KMS-11 (cell line): Measurements from ENCODE around the gene ST6GALNAC1.
"Not testable (repeated sequence)": the region's sequence is repeated elsewhere in the genome, so short reads cannot be mapped to it uniquely, and the experiment has no call there.

Experiments used
- H2AFZ ChIP-seq: fragments of 200-600 bp; sonication (generic); 2 replicates; pipeline ENCODE4 v1.6.1; 2016; ENCODE audit warnings: antibody characterized with exemption, mixed run types, low read depth
- H3K27ac ChIP-seq: fragments of 200-600 bp; sonication (generic); 2 replicates; pipeline ENCODE4 v1.6.1; 2016; ENCODE audit warnings: mild to moderate bottlenecking, mixed run types
- H3K27me3 ChIP-seq: fragments of 200-600 bp; sonication (generic); 2 replicates; pipeline ENCODE4 v1.6.1; 2017; ENCODE audit warnings: mild to moderate bottlenecking, low read depth, mixed run types, moderate library complexity; ENCODE audit not compliant: insufficient read depth
- H3K36me3 ChIP-seq: fragments of 200-600 bp; sonication (generic); 2 replicates; pipeline ENCODE4 v1.6.1; 2017; ENCODE audit warnings: mild to moderate bottlenecking, mixed run types; ENCODE audit not compliant: insufficient read depth
- H3K4me1 ChIP-seq: fragments of 200-600 bp; sonication (generic); 2 replicates; pipeline ENCODE4 v1.6.1; 2016; ENCODE audit warnings: mild to moderate bottlenecking, low read depth, mixed run types; ENCODE audit not compliant: poor library complexity, severe bottlenecking
- H3K4me2 ChIP-seq: fragments of 200-600 bp; sonication (generic); 2 replicates; pipeline ENCODE4 v1.7.0; 2016; ENCODE audit warnings: mild to moderate bottlenecking, mixed run types
- H3K4me3 ChIP-seq: fragments of 200-600 bp; sonication (generic); IDR thresholded peaks from 2 replicates; pipeline ENCODE4 v1.6.1; 2017; ENCODE audit warnings: low read depth, low read length, mixed read lengths; ENCODE audit not compliant: insufficient read depth
- H3K79me2 ChIP-seq: fragments of 200-600 bp; sonication (generic); 2 replicates; pipeline ENCODE4 v1.6.1; 2016; ENCODE audit warnings: low read depth, mixed run types; ENCODE audit not compliant: insufficient read depth
- H3K9ac ChIP-seq: fragments of 200-600 bp; sonication (generic); 2 replicates; pipeline ENCODE4 v1.6.1; 2016; ENCODE audit warnings: mild to moderate bottlenecking, mixed run types
- H4K20me1 ChIP-seq: fragments of 200-600 bp; sonication (generic); 2 replicates; pipeline ENCODE4 v1.6.1; 2016; ENCODE audit warnings: mild to moderate bottlenecking, mixed run types; ENCODE audit not compliant: insufficient read depth
- TF ChIP-seq, protein P1 (sequence below): fragments of 200-600 bp; sonication (generic); conservative IDR thresholded peaks from 2 replicates; pipeline ENCODE4 v1.6.1; 2017; ENCODE audit warnings: low read depth, mild to moderate bottlenecking, antibody characterized with exemption, low read length, moderate library complexity, mixed read lengths

The ST6GALNAC1 gene

GRCh38 chr17:76641501-76641900, 2.1 kb downstream of the ST6GALNAC1 start:
- no peak overlapping the region for H3K4me2 ChIP-seq
- no peak overlapping the region for H3K4me3 ChIP-seq
- H4K20me1 ChIP-seq, result no peaks in the 10 kb centered on the region
- H3K79me2 ChIP-seq, result no peaks in the 10 kb centered on the region
- no peak overlapping the region for H3K27ac ChIP-seq
- no peaks in the 10 kb centered on the region for H3K36me3 ChIP-seq
- no peaks in the 10 kb centered on the region for H3K4me1 ChIP-seq
- no peak overlapping the region for H3K9ac ChIP-seq
- no peaks in the 10 kb centered on the region for H3K27me3 ChIP-seq
- TF ChIP-seq, protein P1, sequence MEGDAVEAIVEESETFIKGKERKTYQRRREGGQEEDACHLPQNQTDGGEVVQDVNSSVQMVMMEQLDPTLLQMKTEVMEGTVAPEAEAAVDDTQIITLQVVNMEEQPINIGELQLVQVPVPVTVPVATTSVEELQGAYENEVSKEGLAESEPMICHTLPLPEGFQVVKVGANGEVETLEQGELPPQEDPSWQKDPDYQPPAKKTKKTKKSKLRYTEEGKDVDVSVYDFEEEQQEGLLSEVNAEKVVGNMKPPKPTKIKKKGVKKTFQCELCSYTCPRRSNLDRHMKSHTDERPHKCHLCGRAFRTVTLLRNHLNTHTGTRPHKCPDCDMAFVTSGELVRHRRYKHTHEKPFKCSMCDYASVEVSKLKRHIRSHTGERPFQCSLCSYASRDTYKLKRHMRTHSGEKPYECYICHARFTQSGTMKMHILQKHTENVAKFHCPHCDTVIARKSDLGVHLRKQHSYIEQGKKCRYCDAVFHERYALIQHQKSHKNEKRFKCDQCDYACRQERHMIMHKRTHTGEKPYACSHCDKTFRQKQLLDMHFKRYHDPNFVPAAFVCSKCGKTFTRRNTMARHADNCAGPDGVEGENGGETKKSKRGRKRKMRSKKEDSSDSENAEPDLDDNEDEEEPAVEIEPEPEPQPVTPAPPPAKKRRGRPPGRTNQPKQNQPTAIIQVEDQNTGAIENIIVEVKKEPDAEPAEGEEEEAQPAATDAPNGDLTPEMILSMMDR, result no peak
- no peak overlapping the region for H2AFZ ChIP-seq

- Histone ChIP-seq H4K20me1 (no peaks in the 10 kb centered on the region), H3K36me3 (no peaks in the 10 kb centered on the region), H3K27ac (no peak overlapping the region), H3K9ac (no peak overlapping the region), H3K27me3 (no peaks in the 10 kb centered on the region), H3K4me2 (no peak overlapping the region), H3K4me3 (no peak overlapping the region), H3K79me2 (no peaks in the 10 kb centered on the region), H3K4me1 (no peaks in the 10 kb centered on the region), H2AFZ (no peak overlapping the region)
- TF ChIP-seq, protein P1, result no peak
Measured at GRCh38 chr17:76640550-76641380, 2.8 kb downstream of the ST6GALNAC1 start.

GRCh38 chr17:76638263-76638662, 5.3 kb downstream of the ST6GALNAC1 start:
- Histone ChIP-seq H3K36me3 (no peaks in the 10 kb centered on the region), H3K27me3 (no peaks in the 10 kb centered on the region), H3K4me3 (no peak overlapping the region), H4K20me1 (no peaks in the 10 kb centered on the region), H2AFZ (no peak overlapping the region), H3K27ac (no peak overlapping the region), H3K79me2 (no peaks in the 10 kb centered on the region), H3K4me2 (no peak overlapping the region), H3K9ac (no peak overlapping the region), H3K4me1 (no peaks in the 10 kb centered on the region)
- TF ChIP-seq, protein P1, result no peak

DNA sequence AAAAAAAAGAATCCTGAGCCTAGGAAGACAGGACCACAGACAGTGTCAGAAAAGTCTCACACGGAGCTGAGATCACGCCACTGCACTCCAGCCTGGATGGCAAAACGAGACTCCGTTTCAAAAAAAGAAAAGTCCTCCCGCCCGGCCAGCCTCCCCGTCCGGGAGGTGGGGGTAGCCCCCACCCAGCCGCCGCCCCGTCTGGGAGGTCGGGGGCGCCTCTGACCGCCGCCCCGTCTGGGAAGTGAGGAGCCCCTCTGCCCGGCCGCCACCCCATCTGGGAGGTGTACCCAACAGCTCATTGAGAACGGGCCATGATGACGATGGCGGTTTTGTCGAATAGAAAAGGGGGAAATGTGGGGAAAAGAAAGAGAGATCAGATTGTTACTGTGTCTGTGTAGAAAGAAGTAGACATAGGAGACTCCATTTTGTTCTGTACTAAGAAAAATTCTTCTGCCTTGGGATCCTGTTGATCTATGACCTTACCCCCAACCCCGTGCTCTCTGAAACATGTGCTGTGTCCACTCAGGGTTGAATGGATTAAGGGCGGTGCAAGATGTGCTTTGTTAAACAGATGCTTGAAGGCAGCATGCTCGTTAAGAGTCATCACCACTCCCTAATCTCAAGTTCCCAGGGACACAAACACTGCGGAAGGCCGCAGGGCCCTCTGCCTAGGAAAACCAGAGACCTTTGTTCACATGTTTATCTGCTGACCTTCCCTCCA, 6.9 kb downstream of the ST6GALNAC1 start:
- not testable (repeated sequence) for H2AFZ ChIP-seq, H3K27me3 ChIP-seq, H3K4me2 ChIP-seq, H3K9ac ChIP-seq, H3K36me3 ChIP-seq, H3K79me2 ChIP-seq, H3K27ac ChIP-seq, H3K4me1 ChIP-seq, H3K4me3 ChIP-seq, H4K20me1 ChIP-seq
